ENCODE measurements around the gene FOXJ2. TPM values are rescaled to one million over a fixed set of nuclear protein-coding genes. Genes with fewer than 3 reads are reported as not detected.
"Not testable (repeated sequence)": the region's sequence is repeated elsewhere in the genome, so short reads cannot be mapped to it uniquely, and the experiment has no call there.

Gene FOXJ2
- total and polyA plus RNA-seq, 8 donors = 15.9 to 28.2 (median 25.4) TPM

DNA sequence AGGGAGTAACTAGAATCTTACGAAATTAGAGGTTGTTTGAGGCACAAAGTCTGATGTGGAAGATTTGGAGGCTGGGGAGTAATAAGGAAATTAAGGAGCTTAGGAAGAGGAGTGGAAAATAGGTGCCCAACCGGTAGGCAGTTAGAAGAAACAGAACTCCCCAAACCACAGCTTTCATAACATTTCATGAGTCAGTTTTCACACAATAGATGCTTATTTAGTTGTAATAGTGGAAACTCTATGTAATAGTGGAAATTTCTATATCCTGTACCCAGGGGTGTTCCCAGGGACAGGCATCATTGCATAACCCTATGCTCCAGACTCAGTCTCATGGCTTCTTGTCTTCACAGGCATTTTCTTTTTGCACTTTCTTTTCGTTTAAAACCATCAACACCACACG, 25.3 kb downstream of the FOXJ2 start:
- TF ChIP-seq, protein P1, sequence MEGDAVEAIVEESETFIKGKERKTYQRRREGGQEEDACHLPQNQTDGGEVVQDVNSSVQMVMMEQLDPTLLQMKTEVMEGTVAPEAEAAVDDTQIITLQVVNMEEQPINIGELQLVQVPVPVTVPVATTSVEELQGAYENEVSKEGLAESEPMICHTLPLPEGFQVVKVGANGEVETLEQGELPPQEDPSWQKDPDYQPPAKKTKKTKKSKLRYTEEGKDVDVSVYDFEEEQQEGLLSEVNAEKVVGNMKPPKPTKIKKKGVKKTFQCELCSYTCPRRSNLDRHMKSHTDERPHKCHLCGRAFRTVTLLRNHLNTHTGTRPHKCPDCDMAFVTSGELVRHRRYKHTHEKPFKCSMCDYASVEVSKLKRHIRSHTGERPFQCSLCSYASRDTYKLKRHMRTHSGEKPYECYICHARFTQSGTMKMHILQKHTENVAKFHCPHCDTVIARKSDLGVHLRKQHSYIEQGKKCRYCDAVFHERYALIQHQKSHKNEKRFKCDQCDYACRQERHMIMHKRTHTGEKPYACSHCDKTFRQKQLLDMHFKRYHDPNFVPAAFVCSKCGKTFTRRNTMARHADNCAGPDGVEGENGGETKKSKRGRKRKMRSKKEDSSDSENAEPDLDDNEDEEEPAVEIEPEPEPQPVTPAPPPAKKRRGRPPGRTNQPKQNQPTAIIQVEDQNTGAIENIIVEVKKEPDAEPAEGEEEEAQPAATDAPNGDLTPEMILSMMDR (IDR thresholded peaks at IDR 0.05) = no peak
- intact Hi-C loops (cut with DNase I) = no loop called here
- H3K27me3 ChIP-seq = no peaks in the 10 kb centered on the region
- ATAC-seq (peak; percentile 73), DNase-seq (no peak)
- peak overlapping the region in 1 of 2 donors; percentile 69 for H3K27ac ChIP-seq
- H3K36me3 ChIP-seq = peaks cover 0 to 49% of the 10 kb centered on the region in 2 donors
- peaks cover 0 to 76% of the 10 kb centered on the region in 2 donors for H3K4me1 ChIP-seq
- peak overlapping the region in 1 of 2 donors; percentile 10 for H3K4me3 ChIP-seq
- H3K9me3 ChIP-seq = no peaks in the 10 kb centered on the region

- no peak for ATAC-seq
- no peak for DNase-seq
- TF ChIP-seq, protein P1 (IDR thresholded peaks at IDR 0.05) = no peak
Observed at GRCh38 chr12:8058506-8058905, 26.0 kb downstream of the FOXJ2 start.

DNA sequence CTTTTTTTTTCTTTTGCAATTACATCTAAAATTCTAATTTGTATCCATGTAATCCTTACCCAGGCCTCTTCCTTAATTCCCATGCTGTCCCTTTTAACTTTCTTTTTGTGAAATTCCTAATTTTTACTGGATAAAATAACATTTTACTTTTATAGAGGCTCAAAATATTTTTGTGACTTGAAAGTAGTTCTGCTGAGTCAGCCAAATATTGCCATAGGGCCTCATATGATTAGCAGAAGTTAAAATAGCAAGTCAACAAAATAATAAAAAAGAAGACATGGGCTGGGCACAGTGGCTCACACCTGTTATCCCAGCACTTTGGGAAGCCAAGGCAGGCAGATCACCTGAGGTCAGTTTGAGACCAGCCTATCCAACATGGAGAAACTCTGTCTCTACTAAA, 31.6 kb downstream of the FOXJ2 start:
- peak overlapping the region; percentile 67 to 90 for H3K27ac ChIP-seq
- H3K9me3 ChIP-seq = no peaks in the 10 kb centered on the region
- ATAC-seq (no peak), DNase-seq (no peak)
- H3K4me1 ChIP-seq = peaks cover 0 to 65% of the 10 kb centered on the region in 2 donors
- intact Hi-C loops (cut with DNase I) = no loop called here
- TF ChIP-seq, protein P1 (IDR thresholded peaks at IDR 0.05) = no peak
- peak overlapping the region in 1 of 2 donors; percentile 42 for H3K4me3 ChIP-seq
- no peaks in the 10 kb centered on the region for H3K27me3 ChIP-seq
- peaks cover 0 to 12% of the 10 kb centered on the region in 2 donors for H3K36me3 ChIP-seq

More at GRCh38 chr12:8058506-8058905, 26.0 kb downstream of the FOXJ2 start:
- Histone ChIP-seq H3K4me3 (peak overlapping the region in 1 of 2 donors; percentile 10), H3K27ac (peak overlapping the region in 1 of 2 donors; percentile 69), H3K36me3 (peaks cover 0 to 43% of the 10 kb centered on the region in 2 donors), H3K4me1 (peaks cover 0 to 76% of the 10 kb centered on the region in 2 donors), H3K9me3 (no peaks in the 10 kb centered on the region), H3K27me3 (no peaks in the 10 kb centered on the region)
- intact Hi-C loops (cut with DNase I) = no loop called here

DNA sequence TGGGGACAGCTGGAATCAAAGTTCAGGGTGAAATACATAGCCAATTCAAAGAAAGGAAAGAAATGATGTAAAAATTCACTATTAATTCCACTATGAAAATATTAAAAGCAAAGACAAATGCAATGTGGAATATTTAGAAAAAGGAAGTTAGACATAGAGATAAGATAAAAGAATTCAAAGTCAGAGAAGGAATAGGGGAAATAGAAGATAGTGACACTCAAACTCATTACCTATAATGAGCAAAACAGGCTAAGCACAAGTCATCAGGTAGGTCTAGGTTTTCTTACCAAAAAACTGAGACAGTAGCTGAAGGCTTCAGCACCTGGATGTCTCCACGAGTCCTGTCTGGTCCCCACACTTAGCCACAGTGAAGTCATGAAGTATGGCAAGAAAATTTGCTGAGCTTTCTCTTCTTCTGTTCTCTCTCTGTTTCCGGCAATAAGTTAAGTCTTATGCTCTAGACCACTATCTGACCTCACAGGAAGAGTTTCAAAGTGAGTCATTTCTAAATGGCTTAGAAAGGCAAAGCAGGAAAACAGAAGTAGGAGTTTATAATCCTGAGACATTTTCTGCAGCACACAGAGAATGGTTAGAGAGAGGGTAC, 33.6 kb downstream of the FOXJ2 start, which contains the start of gene C3AR1:
C3AR1 (minus strand) TSS at position 369 of the 604 bp plus-strand sequence. CDS start 6,174 bp downstream, outside the sequence.
- intact Hi-C loops (cut with DNase I) = no loop called here
- peak within 1 kb of the TSS; percentile 67 to 90 for H3K27ac ChIP-seq

GRCh38 chr12:8069582-8069981, 37.1 kb downstream of the FOXJ2 start:
- no peaks in the 10 kb centered on the region for H3K27me3 ChIP-seq
- H3K36me3 ChIP-seq = no peaks in the 10 kb centered on the region
- DNase-seq (no peak), ATAC-seq (no peak)
- H3K4me3 ChIP-seq = no peak overlapping the region
- intact Hi-C loops (cut with DNase I) = no loop called here
- peak overlapping the region in 1 of 2 donors; percentile 66 for H3K27ac ChIP-seq
- peaks cover 0 to 37% of the 10 kb centered on the region in 2 donors for H3K4me1 ChIP-seq
- TF ChIP-seq, protein P1 (IDR thresholded peaks at IDR 0.05) = no peak
- no peaks in the 10 kb centered on the region for H3K9me3 ChIP-seq

More for the DNA sequence above, 33.6 kb downstream of the FOXJ2 start, which contains the start of gene C3AR1:
- Histone ChIP-seq H3K4me1 (peaks cover 0 to 65% of the 10 kb centered on the region in 2 donors), H3K4me3 (peak within 1 kb of the TSS in 1 of 2 donors; percentile 42), H3K9me3 (no peaks in the 10 kb centered on the region), H3K36me3 (no peaks in the 10 kb centered on the region), H3K27me3 (no peaks in the 10 kb centered on the region)
- TF ChIP-seq, protein P1 (IDR thresholded peaks at IDR 0.05) = no peak
- peak; percentile 82 for ATAC-seq
- no peak for DNase-seq

GRCh38 chr12:8071820-8072219, 39.3 kb downstream of the FOXJ2 start:
- H3K27ac ChIP-seq; ATAC-seq; intact Hi-C loops (cut with DNase I); H3K4me3 ChIP-seq; H3K9me3 ChIP-seq; H3K27me3 ChIP-seq; DNase-seq; H3K36me3 ChIP-seq: not testable (repeated sequence)
- peaks cover 0 to 36% of the 10 kb centered on the region in 2 donors for H3K4me1 ChIP-seq

All from left lung (tissue), 10 donors.